A549 (cell line): ENCODE measurements around the gene TUT4. TPM values are rescaled to one million over a fixed set of nuclear protein-coding genes. Genes with fewer than 3 reads are reported as not detected.

Experiments
- ATAC-seq, 2 experiments: fragments of 200-7000 bp in 1 of 2; fragments of >200 bp in 1 of 2; cut with Nextera tagmentation in 1 of 2; cut with Tn5 transposase in 1 of 2; 3 replicates each; pipeline versions ENCODE4 v1.8.0 to v1.9.1; 2018 to 2020; ENCODE audit warnings: mild to moderate bottlenecking in 1 of 2, moderate library complexity in 1 of 2
- CTCF ChIA-PET: fragments of 300-600 bp; sonication (Branson Sonifier 250); formaldehyde crosslinking; extraction: SDS; loops from one replicate; lab custom pipeline; 2021; ENCODE audit warnings: antibody characterized with exemption, inconsistent platforms; lab: Yijun Ruan, JAX
- POLR2A ChIA-PET: fragments of 350-600 bp; formaldehyde crosslinking; extraction: SDS; loops from one replicate; lab custom pipeline; 2021; ENCODE audit warnings: antibody characterized with exemption, inconsistent platforms; lab: Yijun Ruan, JAX
- DNase-seq, 2 experiments: peaks; one replicate each; pipeline versions ENCODE4 v3.0.0 to v3.0.0-alpha.2; 2011 to 2016; ENCODE audit warnings: low read depth in 1 of 2, low spot score in 1 of 2
- FAIRE-seq: peaks from 2 replicates; lab custom pipeline; 2011; peaks lifted over from hg19 to GRCh38; lab: Jason Lieb, UNC
- H3K27ac ChIP-seq, 2 experiments: fragments of >200 bp; sonication (Bioruptor Twin); formaldehyde crosslinking; 3 replicates each; pipeline ENCODE4 v1.5.1; 2016 to 2017
- H3K4me1 ChIP-seq: fragments of >200 bp; sonication (Bioruptor Twin); formaldehyde crosslinking; 3 replicates; pipeline ENCODE4 v1.6.1; 2016
- H3K4me2 ChIP-seq: fragments of >200 bp; sonication (Bioruptor Twin); formaldehyde crosslinking; 3 replicates; pipeline ENCODE4 v1.6.1; 2016
- H3K4me3 ChIP-seq: fragments of >200 bp; sonication (Bioruptor Twin); formaldehyde crosslinking; 3 replicates; pipeline ENCODE4 v1.5.1; 2016
- H3K9me3 ChIP-seq: fragments of >200 bp; sonication (Bioruptor Twin); formaldehyde crosslinking; 3 replicates; pipeline ENCODE4 v1.6.1; 2016
- CBX2 ChIP-seq: fragments of 200-600 bp; sonication (generic); IDR thresholded peaks from 2 replicates; pipeline ENCODE4 v1.6.1; 2016; ENCODE audit warnings: low read depth, mild to moderate bottlenecking, borderline replicate concordance
- EP300 ChIP-seq, 2 experiments: fragments of >200 bp; sonication (Bioruptor Twin); formaldehyde crosslinking; IDR thresholded peaks; 2 replicates in 1 of 2; 3 replicates in 1 of 2; pipeline ENCODE4 v1.6.1; 2016 to 2017
- FOSL2 ChIP-seq, 2 experiments: fragments of 450-650 bp in 1 of 2; fragments of >200 bp in 1 of 2; sonication (Bioruptor Twin) in 1 of 2; formaldehyde crosslinking; IDR thresholded peaks; 2 replicates each; pipeline versions ENCODE4 v1.5.0 to v1.6.1; 2016 to 2020; ENCODE audit warnings: mild to moderate bottlenecking in 1 of 2, moderate library complexity in 1 of 2
- HOXA7 ChIP-seq: fragments of 250-450 bp; sonication (Bioruptor Pico); IDR thresholded peaks from 2 replicates; pipeline ENCODE4 v1.5.0; 2020; ENCODE audit warnings: mild to moderate bottlenecking, moderate library complexity
- HOXB5 ChIP-seq: fragments of 250-450 bp; sonication (Bioruptor Pico); IDR thresholded peaks from 2 replicates; pipeline ENCODE4 v1.5.0; 2020; ENCODE audit warnings: mild to moderate bottlenecking, moderate library complexity
- KDM1A ChIP-seq: fragments of 200-600 bp; sonication (generic); IDR thresholded peaks from 2 replicates; pipeline ENCODE4 v1.6.1; 2016; ENCODE audit warnings: low read depth, mild to moderate bottlenecking
- KDM5A ChIP-seq: fragments of 200-600 bp; sonication (generic); IDR thresholded peaks from 2 replicates; pipeline ENCODE4 v1.6.1; 2016; ENCODE audit warnings: antibody characterized with exemption, mild to moderate bottlenecking
- MYC ChIP-seq: IDR thresholded peaks from 2 replicates; pipeline ENCODE4 v1.6.1; 2012; ENCODE audit warnings: mild to moderate bottlenecking, inconsistent platforms, low read length, improper control_type of control experiment, borderline replicate concordance
- NPAS2 ChIP-seq: fragments of 250-450 bp; sonication (Bioruptor Pico); IDR thresholded peaks from 2 replicates; pipeline ENCODE4 v1.8.0; 2022; ENCODE audit warnings: mild to moderate bottlenecking, moderate library complexity, borderline replicate concordance
- PHF8 ChIP-seq: fragments of 200-600 bp; sonication (generic); IDR thresholded peaks from 2 replicates; pipeline ENCODE4 v1.6.1; 2016; ENCODE audit warnings: low read depth, mild to moderate bottlenecking, antibody characterized with exemption, moderate library complexity, borderline replicate concordance
- POLR2A ChIP-seq: IDR thresholded peaks from 2 replicates; pipeline ENCODE4 v1.6.1; 2012; ENCODE audit warnings: mild to moderate bottlenecking, low read length
- RAD21 ChIP-seq, 2 experiments: fragments of >200 bp in 1 of 2; sonication (Bioruptor Twin) in 1 of 2; formaldehyde crosslinking in 1 of 2; IDR thresholded peaks in 1 of 2; conservative IDR thresholded peaks in 1 of 2; 2 replicates in 1 of 2; 3 replicates in 1 of 2; pipeline ENCODE4 v1.6.1; 2012 to 2018; ENCODE audit warnings: inconsistent platforms in 1 of 2
- RCOR1 ChIP-seq: fragments of 150-350 bp; IDR thresholded peaks from 2 replicates; pipeline ENCODE4 v1.6.1; 2014; ENCODE audit warnings: antibody characterized with exemption, low read length, low read depth
- SMC3 ChIP-seq: fragments of >200 bp; sonication (Bioruptor Twin); formaldehyde crosslinking; IDR thresholded peaks from 3 replicates; pipeline ENCODE4 v1.6.1; 2018; ENCODE audit warnings: inconsistent platforms
- TFCP2L1 ChIP-seq: fragments of 250-450 bp; sonication (Bioruptor Pico); IDR thresholded peaks from 2 replicates; pipeline ENCODE4 v1.5.0; 2021; ENCODE audit warnings: mild to moderate bottlenecking
- ZFP36 ChIP-seq: fragments of 450-650 bp; IDR thresholded peaks from 2 replicates; pipeline ENCODE4 v1.6.1; 2014; ENCODE audit warnings: borderline replicate concordance; ENCODE audit not compliant: partially characterized antibody
- WGBS: methylation state at CpG from one replicate; pipeline ENCODE4 v1.1.6; 2017; ENCODE audit errors: missing lambda C conversion rate; 5-methylcytosine and 5-hydroxymethylcytosine counted together
- polyA plus RNA-seq, 4 experiments: library from polyadenylated mRNA; depleted of rRNA in 3 of 4; stranded (reverse); fragments of >200 nt; fragmentation: RNase III in 1 of 4; extraction: RNeasy Plus Mini Kit Qiagen cat#74134 plus additional on column Dnase treatment in 1 of 4; gene quantifications; 2 replicates in 3 of 4; 3 replicates in 1 of 4; pipeline ENCODE4 v1.2.3, GENCODE V29; 2011 to 2017
- TF ChIP-seq, protein P1 (sequence below): fragments of 200-600 bp; sonication (generic); IDR thresholded peaks from 2 replicates; pipeline ENCODE4 v1.6.1; 2016; ENCODE audit warnings: antibody characterized with exemption, mild to moderate bottlenecking, moderate library complexity
- TF ChIP-seq, protein P2 (sequence below): IDR thresholded peaks from 2 replicates; pipeline ENCODE4 v1.6.1; 2012; ENCODE audit warnings: low read depth, borderline replicate concordance
- TF ChIP-seq, protein P3 (sequence below): fragments of 150-350 bp; IDR thresholded peaks from 2 replicates; pipeline ENCODE4 v1.6.1; 2014; ENCODE audit warnings: low read depth, mild to moderate bottlenecking, low read length

Gene TUT4
- polyA plus RNA-seq, 2 of the 4 experiments (the other 2 are of a cell fraction), result 25.3 to 34.1 TPM

GRCh38 chr1:52567943-52568342 lies 15.1 kb upstream of the TUT4 start:
- Histone ChIP-seq H3K4me2 (0 out of 3 replicates have a peak overlapping the region, but pooled peaks have one; percentile 2), H3K27ac (no peak overlapping the region), H3K9me3 (no peaks in the 10 kb centered on the region), H3K4me3 (no peak overlapping the region), H3K4me1 (no peaks in the 10 kb centered on the region)
- peak; percentile 30 to 59; a peak in 2 of 6 replicates for ATAC-seq
- no peak for FAIRE-seq
- no peak for TF ChIP-seq HOXA7 (CRISPR knock-in tag)
- TF ChIP-seq RAD21 (conservative IDR thresholded peaks at IDR 0.05 in 1 of 2, IDR thresholded peaks at IDR 0.05 in 1 of 2), result 0 out of 5 replicates have a peak, but pooled peaks of 1 of the 2 experiments have one; percentile 6
- WGBS, result 74% methylated on average over 5 of the region's 5 CpGs
- ChIA-PET CTCF (interaction anchor here (0.6 to 1.7 kb wide), 4 partner anchors 11 to 555 kb away, joined by 3 to 6 read pairs (median 3); no protein-coding TSS in a partner anchor), POLR2A (interaction anchor here (0.9 kb wide), 1 partner anchor 15 kb away, joined by 4 read pairs; the partner anchor contains the start of gene TUT4)
- DNase-seq, result no peak

DNA sequence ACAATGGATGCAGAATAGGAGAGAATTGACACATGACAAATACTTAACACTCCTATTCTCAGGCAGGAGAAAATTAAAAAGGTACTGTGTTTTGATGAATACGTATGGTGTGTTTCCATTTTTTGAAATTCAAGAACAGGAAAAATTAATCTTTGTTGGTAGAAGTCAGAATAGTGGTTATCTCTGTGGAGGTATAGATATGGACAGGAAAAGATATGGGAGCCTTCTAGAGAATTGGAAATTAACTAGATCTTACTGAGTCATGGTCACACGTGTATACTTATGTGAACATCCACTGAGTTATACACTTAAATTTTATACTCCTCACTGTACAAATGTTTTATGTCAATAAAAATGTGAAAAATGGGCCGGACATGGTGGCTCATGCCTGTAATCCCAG lies 9.9 kb upstream of the TUT4 start:
- Histone ChIP-seq H3K9me3 (no peaks in the 10 kb centered on the region), H3K4me3 (no peak overlapping the region), H3K4me1 (no peaks in the 10 kb centered on the region), H3K27ac (no peak overlapping the region), H3K4me2 (no peak overlapping the region)
- ATAC-seq, result no peak
- FAIRE-seq, result no peak
- 91% methylated on average over 3 of the region's 3 CpGs for WGBS
- CTCF ChIA-PET, result no interaction called here
- no peak for TF ChIP-seq KDM5A
- TF ChIP-seq, all 56 proteins: peak for 0
- POLR2A ChIA-PET, result no interaction called here
- no peak for DNase-seq

DNA sequence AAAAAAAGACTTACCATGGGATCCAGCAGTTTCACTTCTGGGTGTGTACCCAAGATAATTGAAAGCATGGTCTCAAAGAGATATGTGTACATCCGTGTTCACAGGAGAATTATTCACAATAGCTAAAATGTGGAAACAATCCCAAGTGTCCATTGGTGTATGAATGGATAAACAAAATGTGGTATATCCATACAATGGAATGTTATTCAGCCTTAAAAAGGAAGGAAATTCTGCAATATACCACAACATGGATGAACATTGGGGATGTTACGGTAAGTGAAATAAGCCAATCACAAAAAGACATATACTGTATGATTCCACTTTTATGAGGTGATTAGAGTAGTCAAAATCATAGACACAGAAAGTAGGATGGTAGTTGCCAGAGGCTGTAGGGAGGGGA lies 7.0 kb upstream of the TUT4 start:
- H3K4me3 ChIP-seq, result no peak overlapping the region
- FAIRE-seq (no peak), DNase-seq (no peak), ATAC-seq (no peak)
- H3K27ac ChIP-seq, result no peak overlapping the region
- WGBS, result 80% methylated on average over 2 of the region's 2 CpGs
- TF ChIP-seq KDM5A (no peak), SMC3 (no peak), PHF8 (no peak), NPAS2 (CRISPR knock-in tag) (no peak)
- H3K4me2 ChIP-seq, result no peak overlapping the region
- H3K4me1 ChIP-seq, result peaks cover 11% of the 10 kb centered on the region; the same call in 2 of the 3 replicates
- CTCF ChIA-PET, result no interaction called here
- H3K9me3 ChIP-seq, result no peaks in the 10 kb centered on the region
- POLR2A ChIA-PET, result no interaction called here

DNA sequence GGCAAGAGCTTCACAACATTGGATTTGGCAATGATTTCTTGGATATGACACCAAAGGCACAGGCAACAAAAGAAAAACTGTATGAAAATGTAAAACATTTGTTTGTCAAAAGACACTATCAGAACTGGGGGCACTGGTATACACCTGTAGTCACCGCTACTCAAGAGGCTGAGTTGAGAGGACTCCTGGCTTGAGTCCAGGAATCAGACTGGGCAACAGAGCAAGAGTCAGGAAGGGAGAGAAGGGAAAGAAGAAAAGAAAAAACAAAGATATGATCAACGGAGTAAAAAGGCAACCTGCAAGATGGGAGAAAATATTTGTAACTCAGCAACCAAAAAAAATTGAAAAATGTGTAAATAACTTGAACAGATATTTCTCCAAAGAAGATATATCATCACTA lies 6.0 kb upstream of the TUT4 start:
- Histone ChIP-seq H3K4me1 (peaks cover 21% of the 10 kb centered on the region; the same call in 2 of the 3 replicates), H3K27ac (no peak overlapping the region), H3K9me3 (no peaks in the 10 kb centered on the region), H3K4me2 (no peak overlapping the region), H3K4me3 (no peak overlapping the region)
- TF ChIP-seq RCOR1 (no peak), KDM1A (no peak), FOSL2 (IDR thresholded peaks at IDR 0.05) (no peak), FOSL2 (CRISPR knock-in tag; IDR thresholded peaks at IDR 0.05) (no peak), TFCP2L1 (CRISPR knock-in tag) (no peak), ZFP36 (no peak), HOXB5 (CRISPR knock-in tag) (no peak), EP300 (IDR thresholded peaks at IDR 0.05) (no peak), MYC (no peak), POLR2A (no peak), CBX2 (no peak)
- TF ChIP-seq, protein P1, sequence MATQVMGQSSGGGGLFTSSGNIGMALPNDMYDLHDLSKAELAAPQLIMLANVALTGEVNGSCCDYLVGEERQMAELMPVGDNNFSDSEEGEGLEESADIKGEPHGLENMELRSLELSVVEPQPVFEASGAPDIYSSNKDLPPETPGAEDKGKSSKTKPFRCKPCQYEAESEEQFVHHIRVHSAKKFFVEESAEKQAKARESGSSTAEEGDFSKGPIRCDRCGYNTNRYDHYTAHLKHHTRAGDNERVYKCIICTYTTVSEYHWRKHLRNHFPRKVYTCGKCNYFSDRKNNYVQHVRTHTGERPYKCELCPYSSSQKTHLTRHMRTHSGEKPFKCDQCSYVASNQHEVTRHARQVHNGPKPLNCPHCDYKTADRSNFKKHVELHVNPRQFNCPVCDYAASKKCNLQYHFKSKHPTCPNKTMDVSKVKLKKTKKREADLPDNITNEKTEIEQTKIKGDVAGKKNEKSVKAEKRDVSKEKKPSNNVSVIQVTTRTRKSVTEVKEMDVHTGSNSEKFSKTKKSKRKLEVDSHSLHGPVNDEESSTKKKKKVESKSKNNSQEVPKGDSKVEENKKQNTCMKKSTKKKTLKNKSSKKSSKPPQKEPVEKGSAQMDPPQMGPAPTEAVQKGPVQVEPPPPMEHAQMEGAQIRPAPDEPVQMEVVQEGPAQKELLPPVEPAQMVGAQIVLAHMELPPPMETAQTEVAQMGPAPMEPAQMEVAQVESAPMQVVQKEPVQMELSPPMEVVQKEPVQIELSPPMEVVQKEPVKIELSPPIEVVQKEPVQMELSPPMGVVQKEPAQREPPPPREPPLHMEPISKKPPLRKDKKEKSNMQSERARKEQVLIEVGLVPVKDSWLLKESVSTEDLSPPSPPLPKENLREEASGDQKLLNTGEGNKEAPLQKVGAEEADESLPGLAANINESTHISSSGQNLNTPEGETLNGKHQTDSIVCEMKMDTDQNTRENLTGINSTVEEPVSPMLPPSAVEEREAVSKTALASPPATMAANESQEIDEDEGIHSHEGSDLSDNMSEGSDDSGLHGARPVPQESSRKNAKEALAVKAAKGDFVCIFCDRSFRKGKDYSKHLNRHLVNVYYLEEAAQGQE, result no peak
- TF ChIP-seq, protein P2, sequence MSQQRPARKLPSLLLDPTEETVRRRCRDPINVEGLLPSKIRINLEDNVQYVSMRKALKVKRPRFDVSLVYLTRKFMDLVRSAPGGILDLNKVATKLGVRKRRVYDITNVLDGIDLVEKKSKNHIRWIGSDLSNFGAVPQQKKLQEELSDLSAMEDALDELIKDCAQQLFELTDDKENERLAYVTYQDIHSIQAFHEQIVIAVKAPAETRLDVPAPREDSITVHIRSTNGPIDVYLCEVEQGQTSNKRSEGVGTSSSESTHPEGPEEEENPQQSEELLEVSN, result no peak
- TF ChIP-seq, protein P3, sequence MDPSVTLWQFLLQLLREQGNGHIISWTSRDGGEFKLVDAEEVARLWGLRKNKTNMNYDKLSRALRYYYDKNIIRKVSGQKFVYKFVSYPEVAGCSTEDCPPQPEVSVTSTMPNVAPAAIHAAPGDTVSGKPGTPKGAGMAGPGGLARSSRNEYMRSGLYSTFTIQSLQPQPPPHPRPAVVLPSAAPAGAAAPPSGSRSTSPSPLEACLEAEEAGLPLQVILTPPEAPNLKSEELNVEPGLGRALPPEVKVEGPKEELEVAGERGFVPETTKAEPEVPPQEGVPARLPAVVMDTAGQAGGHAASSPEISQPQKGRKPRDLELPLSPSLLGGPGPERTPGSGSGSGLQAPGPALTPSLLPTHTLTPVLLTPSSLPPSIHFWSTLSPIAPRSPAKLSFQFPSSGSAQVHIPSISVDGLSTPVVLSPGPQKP, result no peak
- 71% methylated on average over 2 of the region's 2 CpGs for WGBS
- FAIRE-seq, result no peak
- ChIA-PET CTCF (interaction anchor here (0.6 kb wide), 1 partner anchor 408 kb away, joined by 3 read pairs; no protein-coding TSS in a partner anchor), POLR2A (no interaction called here)
- no peak for ATAC-seq
- no peak for DNase-seq
